HepG2 (cell line): ENCODE data around the gene LRBA. TPM values are rescaled to one million over a fixed set of nuclear protein-coding genes. Genes with fewer than 3 reads are reported as not detected.

Experiments
- ATAC-seq: fragments of 200-7000 bp; cut with Tn5 transposase; 3 replicates; pipeline ENCODE4 v1.9.1; 2020; ENCODE audit warnings: mild to moderate bottlenecking, moderate library complexity
- BruUV-seq: library from RNA; stranded (reverse); fragments of 400-500 nt; replicated peaks from 2 replicates; lab custom pipeline; 2021; lab: Mats Ljungman, UMichigan
- CTCF ChIA-PET: fragments of 300-600 bp; formaldehyde crosslinking; extraction: SDS; loops from one replicate; lab custom pipeline; 2021; ENCODE audit warnings: low total read pairs, inconsistent platforms, low intra/inter-chr PET ratio; lab: Yijun Ruan, JAX
- POLR2A ChIA-PET: fragments of 350-600 bp; sonication (Branson Sonifier 250); formaldehyde crosslinking; loops from one replicate; lab custom pipeline; 2020; ENCODE audit warnings: antibody characterized with exemption, inconsistent platforms; lab: Yijun Ruan, JAX
- DNase-seq: peaks from one replicate; pipeline ENCODE4 v3.0.0-alpha.2; 2015; ENCODE audit warnings: low spot score
- FAIRE-seq: peaks from 3 replicates; lab custom pipeline; 2011; peaks lifted over from hg19 to GRCh38; lab: Jason Lieb, UNC
- H2AFZ ChIP-seq: one replicate; pipeline ENCODE4 v1.6.1; 2011; ENCODE audit warnings: low read length, inconsistent platforms
- H3K27ac ChIP-seq: fragments of 300-600 bp; 3 replicates; pipeline ENCODE4 v1.8.0; 2011; ENCODE audit warnings: mixed run types, mild to moderate bottlenecking, mixed read lengths, low read length, inconsistent platforms; ENCODE audit not compliant: insufficient read depth; ENCODE audit errors: extremely low read length
- H3K27me3 ChIP-seq, 2 experiments: fragments of 200-600 bp in 1 of 2; 2 replicates in 1 of 2; 3 replicates in 1 of 2; pipeline versions ENCODE4 v1.6.0 to v1.8.0; 2011; ENCODE audit warnings: low read length in 2 of 2, mild to moderate bottlenecking in 2 of 2, moderate library complexity in 2 of 2, inconsistent platforms in 1 of 2; ENCODE audit not compliant: insufficient read depth in 2 of 2, control insufficient read depth in 1 of 2
- H3K36me3 ChIP-seq, 2 experiments: fragments of 200-600 bp in 1 of 2; replicated peaks in 1 of 2; 2 replicates in 1 of 2; 3 replicates in 1 of 2; pipeline versions ENCODE4 v1.5.1 to v1.8.0; 2011; ENCODE audit warnings: low read length in 2 of 2, inconsistent platforms in 1 of 2; ENCODE audit not compliant: insufficient read depth in 2 of 2, control insufficient read depth in 1 of 2
- H3K4me1 ChIP-seq: 2 replicates; pipeline ENCODE4 v1.5.1; 2012; ENCODE audit warnings: low read length, inconsistent platforms; ENCODE audit not compliant: insufficient read depth
- H3K4me2 ChIP-seq: 2 replicates; pipeline ENCODE4 v1.6.0; 2011; ENCODE audit warnings: low read depth, low read length, inconsistent platforms
- H3K4me3 ChIP-seq, 3 experiments: fragments of 200-600 bp in 1 of 3; sonication (generic), shearing (Covaris generic) in 1 of 3; replicated peaks in 1 of 3; 2 replicates each; pipeline ENCODE4 v1.5.1; 2011 to 2016; ENCODE audit warnings: low read length in 3 of 3, inconsistent platforms in 2 of 3, low read depth in 2 of 3, mild to moderate bottlenecking in 2 of 3, control low read depth in 1 of 3, mixed read lengths in 1 of 3; ENCODE audit not compliant: insufficient read depth in 1 of 3
- H3K79me2 ChIP-seq: one replicate; pipeline ENCODE4 v1.6.1; 2011; ENCODE audit warnings: low read length, inconsistent platforms; ENCODE audit not compliant: insufficient read depth
- H3K9ac ChIP-seq: 2 replicates; pipeline ENCODE4 v1.6.0; 2011; ENCODE audit warnings: mild to moderate bottlenecking, low read depth, low read length, inconsistent platforms; ENCODE audit not compliant: insufficient read depth
- H3K9me3 ChIP-seq: 2 replicates; pipeline ENCODE4 v1.5.1; 2012; ENCODE audit warnings: mild to moderate bottlenecking, low read length
- H4K20me1 ChIP-seq: 2 replicates; pipeline ENCODE4 v1.6.0; 2011; ENCODE audit warnings: inconsistent platforms, mild to moderate bottlenecking, low read length, moderate library complexity; ENCODE audit not compliant: insufficient read depth
- DZIP1 ChIP-seq: sonication (generic); formaldehyde crosslinking; IDR thresholded peaks from 2 replicates; pipeline ENCODE4 v1.5.0; 2020; ENCODE audit warnings: mild to moderate bottlenecking, missing genetic modification reagents
- GATAD2A ChIP-seq: IDR thresholded peaks from 2 replicates; pipeline ENCODE4 v1.6.1; 2016
- MAFF ChIP-seq: IDR thresholded peaks from 2 replicates; pipeline ENCODE4 v1.6.1; 2011; ENCODE audit warnings: low read depth, low read length, improper control_type of control experiment
- MAFK ChIP-seq, 2 experiments: IDR thresholded peaks in 1 of 2; conservative IDR thresholded peaks in 1 of 2; 2 replicates each; pipeline ENCODE4 v1.6.1; 2011; ENCODE audit warnings: improper control_type of control experiment in 2 of 2, low read length in 2 of 2
- NFAT5 ChIP-seq: sonication (generic); formaldehyde crosslinking; IDR thresholded peaks from 2 replicates; pipeline ENCODE4 v1.4.0; 2020; ENCODE audit warnings: missing genetic modification reagents
- ZBTB44 ChIP-seq: sonication (generic); formaldehyde crosslinking; IDR thresholded peaks from 2 replicates; pipeline ENCODE4 v1.4.0; 2020; ENCODE audit warnings: missing genetic modification reagents
- ZNF331 ChIP-seq: sonication (generic); formaldehyde crosslinking; IDR thresholded peaks from 2 replicates; pipeline ENCODE4 v1.4.0; 2020; ENCODE audit warnings: missing genetic modification reagents
- ZNF768 ChIP-seq: sonication (generic); formaldehyde crosslinking; IDR thresholded peaks from 2 replicates; pipeline ENCODE4 v1.4.0; 2020; ENCODE audit warnings: missing genetic modification reagents
- WGBS: methylation state at CpG from one replicate; pipeline ENCODE4 v1.1.6; 2017; ENCODE audit warnings: low lambda C conversion rate; 5-methylcytosine and 5-hydroxymethylcytosine counted together
- in situ Hi-C: cut with HindIII; loops from 2 replicates; pipeline ENCODE4 v1.10.0; 2017; ENCODE audit warnings: low pct_unique_long_range_greater_than_20kb; ENCODE audit not compliant: extremely low pct_ligation_motif_present
- intact Hi-C: fragments of 100-400 bp; cut with micrococcal nuclease; formaldehyde crosslinking; loops from one replicate; pipeline ENCODE4 v1.10.0; 2022; ENCODE audit not compliant: unreplicated experiment
- polyA plus RNA-seq, 8 experiments: library from polyadenylated mRNA; depleted of rRNA in 3 of 8; stranded (reverse) in 7 of 8; unstranded in 1 of 8; fragments of >200 nt; fragmentation: Illumina TruSeq in 4 of 8; extraction: Trizol in 4 of 8; gene quantifications; 2 replicates each; pipeline versions ENCODE4 v1.2.1 to v1.2.3, GENCODE V29; 2011 to 2016; ENCODE audit warnings: low read depth in 4 of 8, missing spikeins in 1 of 8, mixed read lengths in 1 of 8; ENCODE audit not compliant: insufficient read depth in 1 of 8
- total RNA-seq, 5 experiments: library from RNA; depleted of rRNA; stranded (reverse); fragments of >200 nt; fragmentation: Illumina TruSeq; extraction: Trizol; gene quantifications; 2 replicates each; pipeline ENCODE4 v1.2.3, GENCODE V29; 2016; ENCODE audit warnings: low read depth in 1 of 5

The LRBA gene
- total and polyA plus RNA-seq, 2 of the 13 experiments (the other 11 are each of a cell fraction or from before 2014, with no cell fraction given) = 21.0 to 37.2 TPM

- 91% methylated on average over 1 of the region's 1 CpG for WGBS
- Histone ChIP-seq H3K27ac (no peak overlapping the region), H3K9ac (no peak overlapping the region), H4K20me1 (no peaks in the 10 kb centered on the region), H3K4me2 (no peak overlapping the region), H3K4me1 (no peaks in the 10 kb centered on the region), H2AFZ (no peak overlapping the region), H3K9me3 (no peaks in the 10 kb centered on the region), H3K27me3 (no peaks in the 10 kb centered on the region), H3K4me3 (no peak overlapping the region), H3K36me3 (no peaks in the 10 kb centered on the region), H3K79me2 (no peaks in the 10 kb centered on the region)
- intact Hi-C loops (no loop called here), in situ Hi-C loops (no loop called here)
- TF ChIP-seq ZNF331 (CRISPR knock-in tag) = no peak
- no peak for TF ChIP-seq ZBTB44 (CRISPR knock-in tag)
- TF ChIP-seq GATAD2A (CRISPR knock-in tag) = no peak
- 0 out of 2 replicates have a peak, but pooled peaks have one; percentile 1 for TF ChIP-seq MAFF
- ChIA-PET POLR2A (no interaction called here), CTCF (no interaction called here)
- no peak for ATAC-seq
- DNase-seq = no peak
- no TSS peak for BruUV-seq
- FAIRE-seq = no peak
Observed at GRCh38 chr4:150570862-150571261, 444.2 kb downstream of the LRBA start.

GRCh38 chr4:150569998-150570535, 445.0 kb downstream of the LRBA start:
- Histone ChIP-seq H3K9me3 (no peaks in the 10 kb centered on the region), H3K27me3 (no peaks in the 10 kb centered on the region), H3K36me3 (no peaks in the 10 kb centered on the region), H3K4me1 (no peaks in the 10 kb centered on the region), H3K4me3 (no peak overlapping the region), H3K4me2 (no peak overlapping the region), H3K27ac (no peak overlapping the region), H3K79me2 (no peaks in the 10 kb centered on the region), H4K20me1 (no peaks in the 10 kb centered on the region), H2AFZ (no peak overlapping the region), H3K9ac (no peak overlapping the region)
- 92% methylated on average over 4 of the region's 4 CpGs for WGBS
- ChIA-PET CTCF (no interaction called here), POLR2A (no interaction called here)
- in situ Hi-C loops (no loop called here), intact Hi-C loops (no loop called here)
- BruUV-seq = no TSS peak
- DNase-seq = no peak
- FAIRE-seq = no peak
- no peak for ATAC-seq
- TF ChIP-seq MAFK (conservative IDR thresholded peaks at IDR 0.05 in 1 of 2, IDR thresholded peaks at IDR 0.05 in 1 of 2; ENCODE audit: low read length in 2 of 2) = peak; percentile 25 to 60; a peak in 3 of 4 replicates
- no peak for TF ChIP-seq ZNF768
- 0 out of 2 replicates have a peak, but pooled peaks have one; percentile 16 for TF ChIP-seq MAFF
- no peak for TF ChIP-seq DZIP1 (CRISPR knock-in tag)
- no peak for TF ChIP-seq NFAT5 (CRISPR knock-in tag)
